ENCODE data around the gene GPR17. TPM values are rescaled to one million over a fixed set of nuclear protein-coding genes. Genes with fewer than 3 reads are reported as not detected.

Gene GPR17
- total RNA-seq, 4 donors from 2014 or later = 0.20 TPM; not detected in 3

GRCh38 chr2:127648321-127648720 is 2.4 kb downstream of the GPR17 start:
- Histone ChIP-seq H3K4me1 (peaks cover 15 to 28% of the 10 kb centered on the region in 2 donors), H3K36me3 (no peaks in the 10 kb centered on the region), H3K27ac (peak overlapping the region in 2 of 4 donors; percentile 41 to 48), H3K27me3 (no peaks in the 10 kb centered on the region), H3K4me3 (no peak overlapping the region), H3K9me3 (no peaks in the 10 kb centered on the region)
- TF ChIP-seq, protein P1, sequence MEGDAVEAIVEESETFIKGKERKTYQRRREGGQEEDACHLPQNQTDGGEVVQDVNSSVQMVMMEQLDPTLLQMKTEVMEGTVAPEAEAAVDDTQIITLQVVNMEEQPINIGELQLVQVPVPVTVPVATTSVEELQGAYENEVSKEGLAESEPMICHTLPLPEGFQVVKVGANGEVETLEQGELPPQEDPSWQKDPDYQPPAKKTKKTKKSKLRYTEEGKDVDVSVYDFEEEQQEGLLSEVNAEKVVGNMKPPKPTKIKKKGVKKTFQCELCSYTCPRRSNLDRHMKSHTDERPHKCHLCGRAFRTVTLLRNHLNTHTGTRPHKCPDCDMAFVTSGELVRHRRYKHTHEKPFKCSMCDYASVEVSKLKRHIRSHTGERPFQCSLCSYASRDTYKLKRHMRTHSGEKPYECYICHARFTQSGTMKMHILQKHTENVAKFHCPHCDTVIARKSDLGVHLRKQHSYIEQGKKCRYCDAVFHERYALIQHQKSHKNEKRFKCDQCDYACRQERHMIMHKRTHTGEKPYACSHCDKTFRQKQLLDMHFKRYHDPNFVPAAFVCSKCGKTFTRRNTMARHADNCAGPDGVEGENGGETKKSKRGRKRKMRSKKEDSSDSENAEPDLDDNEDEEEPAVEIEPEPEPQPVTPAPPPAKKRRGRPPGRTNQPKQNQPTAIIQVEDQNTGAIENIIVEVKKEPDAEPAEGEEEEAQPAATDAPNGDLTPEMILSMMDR (IDR thresholded peaks at IDR 0.05 in 4 of 5, conservative IDR thresholded peaks at IDR 0.05 in 1 of 5) = no peak
- TF ChIP-seq POLR2A (IDR thresholded peaks at IDR 0.05) = no peak
- in situ Hi-C loops (cut with MboI; ENCODE audit: low sequenced_read_pairs in 4 of 4) (no loop called here), intact Hi-C loops (cut with DNase I; ENCODE audit: low total_unique reads) (loop anchor here (2.0 kb wide), 1 partner anchor 58 kb away; no protein-coding TSS in a partner anchor)
- ATAC-seq (no peak), DNase-seq (no peak)

GRCh38 chr2:127649100-127649611 is 3.2 kb downstream of the GPR17 start:
- no peak overlapping the region for H3K4me3 ChIP-seq
- in situ Hi-C loops (cut with MboI; ENCODE audit: low sequenced_read_pairs in 4 of 4) = no loop called here
- H3K9me3 ChIP-seq = no peaks in the 10 kb centered on the region
- H3K36me3 ChIP-seq = no peaks in the 10 kb centered on the region
- no peak for DNase-seq
- TF ChIP-seq, protein P1 (IDR thresholded peaks at IDR 0.05 in 4 of 5, conservative IDR thresholded peaks at IDR 0.05 in 1 of 5) = no peak
- no peak for TF ChIP-seq POLR2A (IDR thresholded peaks at IDR 0.05)
- ATAC-seq = no peak
- no peaks in the 10 kb centered on the region for H3K27me3 ChIP-seq
- H3K4me1 ChIP-seq = peaks cover 15 to 28% of the 10 kb centered on the region in 2 donors
- peak overlapping the region; percentile 29 to 67 (median 59) for H3K27ac ChIP-seq
- intact Hi-C loops (cut with DNase I; ENCODE audit: low total_unique reads) = loop anchor here (1.0 to 2.0 kb wide), 2 partner anchors 58 to 122 kb away; no protein-coding TSS in a partner anchor

DNA sequence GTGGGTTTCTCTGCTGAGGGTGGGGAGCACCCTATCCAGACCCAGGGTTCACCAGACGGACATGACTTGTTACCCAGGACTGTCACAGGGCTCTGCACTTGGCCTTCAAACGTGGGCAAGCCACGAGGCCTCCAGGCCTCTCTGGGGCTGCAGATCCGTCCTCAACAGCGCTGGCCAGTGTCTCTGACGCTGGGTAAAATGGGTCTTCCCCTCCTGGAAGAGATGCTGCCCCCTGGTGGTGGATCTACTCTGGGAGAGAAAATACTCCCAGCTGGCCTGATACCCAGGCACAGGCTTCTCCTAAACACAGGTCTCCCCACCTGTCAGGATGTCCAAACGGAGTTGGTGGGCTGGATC is 3.7 kb downstream of the GPR17 start:
- in situ Hi-C loops (cut with MboI; ENCODE audit: low sequenced_read_pairs in 4 of 4) (no loop called here), intact Hi-C loops (cut with DNase I; ENCODE audit: low total_unique reads) (loop anchor here (1.0 to 2.0 kb wide), 2 partner anchors 59 to 122 kb away; no protein-coding TSS in a partner anchor)
- no peaks in the 10 kb centered on the region for H3K36me3 ChIP-seq
- peaks cover 15 to 28% of the 10 kb centered on the region in 2 donors for H3K4me1 ChIP-seq
- no peaks in the 10 kb centered on the region for H3K9me3 ChIP-seq
- no peaks in the 10 kb centered on the region for H3K27me3 ChIP-seq
- peak; percentile 81 to 91 for ATAC-seq
- no peak overlapping the region for H3K4me3 ChIP-seq
- TF ChIP-seq POLR2A (IDR thresholded peaks at IDR 0.05) = no peak
- TF ChIP-seq, protein P1 (IDR thresholded peaks at IDR 0.05 in 4 of 5, conservative IDR thresholded peaks at IDR 0.05 in 1 of 5) = peak; percentile 62 to 88 (median 82)
- H3K27ac ChIP-seq = peak overlapping the region; percentile 29 to 67 (median 59)
- DNase-seq = peak; percentile 66 to 67

GRCh38 chr2:127650041-127650784 is 4.3 kb downstream of the GPR17 start:
- H3K4me3 ChIP-seq = no peak overlapping the region
- peaks cover 15 to 28% of the 10 kb centered on the region in 2 donors for H3K4me1 ChIP-seq

More at GRCh38 chr2:127650041-127650784, 4.3 kb downstream of the GPR17 start:
- TF ChIP-seq POLR2A (IDR thresholded peaks at IDR 0.05) = no peak
- TF ChIP-seq, protein P1 (IDR thresholded peaks at IDR 0.05 in 4 of 5, conservative IDR thresholded peaks at IDR 0.05 in 1 of 5) = peak in 2 of 5 experiments; percentile 16 to 33
- ATAC-seq (peak in 1 of 2 donors; percentile 15), DNase-seq (no peak)
- no peaks in the 10 kb centered on the region for H3K27me3 ChIP-seq
- peak overlapping the region; percentile 29 to 67 (median 59) for H3K27ac ChIP-seq
- intact Hi-C loops (cut with DNase I; ENCODE audit: low total_unique reads) (no loop called here), in situ Hi-C loops (cut with MboI; ENCODE audit: low sequenced_read_pairs in 4 of 4) (no loop called here)
- no peaks in the 10 kb centered on the region for H3K9me3 ChIP-seq
- H3K36me3 ChIP-seq = no peaks in the 10 kb centered on the region
